ENCODE results near the gene LARP4.
"Not testable (repeated sequence)": the region's sequence is repeated elsewhere in the genome, so short reads cannot be mapped to it uniquely, and the experiment has no call there.

LARP4 gene

DNA sequence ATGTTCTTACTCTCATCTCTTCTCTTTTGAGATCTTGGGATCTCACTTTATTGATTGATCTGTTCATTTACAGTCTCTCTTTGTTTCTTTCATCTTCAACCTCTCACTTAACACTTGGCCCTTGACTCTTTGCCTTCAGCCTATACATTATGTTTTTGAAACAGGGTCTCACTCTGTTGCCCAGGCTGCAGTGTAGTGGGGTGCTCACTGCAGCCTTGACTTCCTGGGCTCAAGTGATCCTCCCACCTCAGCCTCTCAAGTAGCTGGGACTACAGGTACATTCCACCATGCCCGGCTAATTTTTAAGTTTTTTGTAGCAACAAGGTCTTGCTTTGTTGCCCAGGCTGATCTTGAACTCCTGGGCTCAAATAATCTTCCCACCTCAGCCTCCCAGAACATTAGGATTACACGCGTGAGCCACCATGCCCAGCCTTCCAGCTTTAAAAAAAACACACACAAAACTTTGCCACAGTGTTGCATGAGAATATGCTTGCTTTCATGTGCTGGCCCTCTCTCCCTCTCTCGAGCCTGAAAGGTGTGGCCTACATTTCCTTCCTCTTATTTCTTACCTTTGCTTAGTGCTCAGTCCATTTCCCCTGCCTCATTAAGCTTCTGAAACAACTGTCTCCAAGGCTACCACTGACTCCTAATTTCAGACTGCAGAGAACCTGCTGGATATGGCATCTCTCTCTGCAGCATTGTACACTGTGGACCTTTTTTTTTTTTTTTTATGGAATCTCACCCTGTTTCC, 114.0 kb downstream of the LARP4 start:
- Histone ChIP-seq H3K9me3 (ENCODE audit: control insufficient read depth, insufficient read depth, low read length) (no peaks in the 10 kb centered on the region), H3K4me3 (ENCODE audit: low read depth, low read length) (no peak overlapping the region), H3K4me1 (ENCODE audit: control insufficient read depth, insufficient read depth, low read length) (no peaks in the 10 kb centered on the region), H3K27me3 (ENCODE audit: control insufficient read depth, insufficient read depth, low read length) (no peaks in the 10 kb centered on the region), H3K9ac (ENCODE audit: low read depth, low read length) (no peak overlapping the region), H3K36me3 (ENCODE audit: control insufficient read depth, insufficient read depth, low read length) (no peaks in the 10 kb centered on the region), H3K27ac (ENCODE audit: low read depth, low read length) (no peak overlapping the region)

- Histone ChIP-seq H3K4me1 (ENCODE audit: control insufficient read depth, insufficient read depth, low read length) (no peaks in the 10 kb centered on the region), H3K27me3 (ENCODE audit: control insufficient read depth, insufficient read depth, low read length) (no peaks in the 10 kb centered on the region), H3K27ac (ENCODE audit: low read depth, low read length) (no peak overlapping the region), H3K4me3 (ENCODE audit: low read depth, low read length) (no peak overlapping the region), H3K36me3 (ENCODE audit: control insufficient read depth, insufficient read depth, low read length) (no peaks in the 10 kb centered on the region), H3K9me3 (ENCODE audit: control insufficient read depth, insufficient read depth, low read length) (no peaks in the 10 kb centered on the region), H3K9ac (ENCODE audit: low read depth, low read length) (no peak overlapping the region)
Measured at GRCh38 chr12:50515587-50515986, 114.9 kb downstream of the LARP4 start.

- no peaks in the 10 kb centered on the region for H3K4me1 ChIP-seq (ENCODE audit: control insufficient read depth, insufficient read depth, low read length)
- H3K4me3 ChIP-seq (ENCODE audit: low read depth, low read length) = no peak overlapping the region
- H3K9ac ChIP-seq (ENCODE audit: low read depth, low read length) = no peak overlapping the region
- H3K27ac ChIP-seq (ENCODE audit: low read depth, low read length) = no peak overlapping the region
- H3K27me3 ChIP-seq (ENCODE audit: control insufficient read depth, insufficient read depth, low read length) = no peaks in the 10 kb centered on the region
- H3K36me3 ChIP-seq (ENCODE audit: control insufficient read depth, insufficient read depth, low read length) = no peaks in the 10 kb centered on the region
- H3K9me3 ChIP-seq (ENCODE audit: control insufficient read depth, insufficient read depth, low read length) = no peaks in the 10 kb centered on the region
Measured at GRCh38 chr12:50517421-50518048, 116.8 kb downstream of the LARP4 start.

GRCh38 chr12:50518090-50518489, 117.4 kb downstream of the LARP4 start:
- H3K9ac ChIP-seq (ENCODE audit: low read depth, low read length) = no peak overlapping the region
- no peaks in the 10 kb centered on the region for H3K36me3 ChIP-seq (ENCODE audit: control insufficient read depth, insufficient read depth, low read length)
- no peaks in the 10 kb centered on the region for H3K27me3 ChIP-seq (ENCODE audit: control insufficient read depth, insufficient read depth, low read length)
- H3K27ac ChIP-seq (ENCODE audit: low read depth, low read length) = no peak overlapping the region
- H3K9me3 ChIP-seq (ENCODE audit: control insufficient read depth, insufficient read depth, low read length) = no peaks in the 10 kb centered on the region
- no peak overlapping the region for H3K4me3 ChIP-seq (ENCODE audit: low read depth, low read length)
- no peaks in the 10 kb centered on the region for H3K4me1 ChIP-seq (ENCODE audit: control insufficient read depth, insufficient read depth, low read length)

GRCh38 chr12:50519353-50519752, 118.7 kb downstream of the LARP4 start:
- Histone ChIP-seq H3K36me3 (ENCODE audit: control insufficient read depth, insufficient read depth, low read length) (no peaks in the 10 kb centered on the region), H3K4me3 (ENCODE audit: low read depth, low read length) (no peak overlapping the region), H3K9ac (ENCODE audit: low read depth, low read length) (no peak overlapping the region), H3K9me3 (ENCODE audit: control insufficient read depth, insufficient read depth, low read length) (no peaks in the 10 kb centered on the region), H3K4me1 (ENCODE audit: control insufficient read depth, insufficient read depth, low read length) (no peaks in the 10 kb centered on the region), H3K27me3 (ENCODE audit: control insufficient read depth, insufficient read depth, low read length) (no peaks in the 10 kb centered on the region), H3K27ac (ENCODE audit: low read depth, low read length) (no peak overlapping the region)

DNA sequence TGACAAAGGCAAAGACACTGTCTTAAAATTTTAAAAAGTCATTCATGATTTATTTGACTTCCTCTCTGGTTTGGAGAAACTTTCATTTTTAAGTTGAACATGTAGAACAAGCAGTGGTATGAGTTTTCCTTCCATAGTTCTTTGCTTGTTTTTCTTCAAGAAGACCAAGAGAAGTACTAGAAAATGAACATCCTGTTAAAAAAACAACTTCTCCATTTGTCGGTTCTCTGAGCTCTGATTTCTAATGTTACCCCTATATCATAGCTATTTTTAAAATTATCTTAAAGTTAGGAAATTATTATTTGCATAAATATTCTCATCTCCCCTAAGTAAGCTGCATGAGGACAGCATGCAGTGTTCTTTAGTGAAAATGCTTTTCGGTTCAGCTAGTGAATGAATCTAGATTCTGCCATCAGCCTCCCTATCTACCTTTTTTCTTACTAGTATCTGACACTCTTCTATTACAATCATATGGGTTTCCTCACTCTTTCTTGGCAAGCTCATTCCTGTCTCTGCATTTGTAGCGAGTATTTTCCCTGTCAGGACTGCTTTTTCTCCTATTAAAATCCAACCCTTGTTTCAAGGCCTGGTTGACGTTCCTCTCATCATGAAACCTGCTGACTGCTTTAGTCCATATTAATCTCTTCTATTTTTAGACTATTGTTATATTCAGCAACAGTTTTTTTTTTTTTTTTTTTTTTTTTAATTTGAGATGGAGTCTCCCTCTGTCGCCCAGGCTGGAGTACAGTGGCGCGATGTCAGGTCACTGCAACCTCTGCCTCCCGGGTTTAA, 119.9 kb downstream of the LARP4 start:
- no peaks in the 10 kb centered on the region for H3K36me3 ChIP-seq (ENCODE audit: control insufficient read depth, insufficient read depth, low read length)
- no peaks in the 10 kb centered on the region for H3K9me3 ChIP-seq (ENCODE audit: control insufficient read depth, insufficient read depth, low read length)
- H3K4me1 ChIP-seq (ENCODE audit: control insufficient read depth, insufficient read depth, low read length) = no peaks in the 10 kb centered on the region
- H3K27me3 ChIP-seq (ENCODE audit: control insufficient read depth, insufficient read depth, low read length) = no peaks in the 10 kb centered on the region
- H3K27ac ChIP-seq (ENCODE audit: low read depth, low read length) = no peak overlapping the region
- H3K9ac ChIP-seq (ENCODE audit: low read depth, low read length) = no peak overlapping the region
- no peak overlapping the region for H3K4me3 ChIP-seq (ENCODE audit: low read depth, low read length)

DNA sequence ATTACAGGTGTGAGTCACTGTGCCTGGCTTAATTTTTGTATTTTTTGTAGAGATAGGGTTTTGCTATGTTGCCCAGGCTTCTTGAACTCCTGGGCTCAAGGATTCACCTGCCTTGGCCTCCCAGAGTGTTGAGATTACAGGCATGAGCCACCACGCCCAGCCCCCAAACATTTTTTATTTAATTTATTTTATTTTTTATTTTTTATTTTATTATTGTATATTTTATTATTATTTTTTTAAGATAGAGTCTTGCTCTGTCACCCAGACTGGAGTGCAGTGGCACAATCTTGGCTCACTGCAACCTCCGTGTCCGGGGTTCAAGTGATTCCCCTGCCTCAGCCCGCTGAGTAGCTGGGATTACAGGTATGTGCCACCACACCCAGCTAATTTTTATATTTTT, 121.1 kb downstream of the LARP4 start:
- H3K36me3 ChIP-seq (ENCODE audit: control insufficient read depth, insufficient read depth, low read length); H3K9me3 ChIP-seq (ENCODE audit: control insufficient read depth, insufficient read depth, low read length); H3K9ac ChIP-seq (ENCODE audit: low read depth, low read length); H3K27ac ChIP-seq (ENCODE audit: low read depth, low read length); H3K4me1 ChIP-seq (ENCODE audit: control insufficient read depth, insufficient read depth, low read length); H3K4me3 ChIP-seq (ENCODE audit: low read depth, low read length); H3K27me3 ChIP-seq (ENCODE audit: control insufficient read depth, insufficient read depth, low read length): not testable (repeated sequence)

DNA sequence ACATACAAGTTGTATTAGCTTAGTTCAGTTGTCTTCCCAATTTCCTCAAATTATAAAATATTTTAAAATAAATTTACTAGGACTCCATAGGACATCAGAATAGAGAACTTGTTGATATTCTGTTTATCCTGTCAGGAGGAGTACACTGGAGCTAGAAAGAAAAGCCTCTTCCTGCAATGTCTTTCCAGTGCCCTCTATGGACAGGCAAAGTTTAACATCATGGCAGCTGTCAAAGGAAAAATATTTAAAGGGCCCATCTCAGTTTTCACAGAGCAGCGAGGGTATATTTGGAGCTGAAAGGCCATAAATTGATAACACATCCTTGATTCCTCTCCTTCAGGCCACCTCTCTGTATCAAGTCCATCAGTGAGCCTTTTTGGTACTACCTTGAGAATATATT, 123.1 kb downstream of the LARP4 start:
- H3K27ac ChIP-seq (ENCODE audit: low read depth, low read length) = no peak overlapping the region
- no peaks in the 10 kb centered on the region for H3K27me3 ChIP-seq (ENCODE audit: control insufficient read depth, insufficient read depth, low read length)
- H3K4me3 ChIP-seq (ENCODE audit: low read depth, low read length) = no peak overlapping the region
- H3K9me3 ChIP-seq (ENCODE audit: control insufficient read depth, insufficient read depth, low read length) = no peaks in the 10 kb centered on the region
- no peak overlapping the region for H3K9ac ChIP-seq (ENCODE audit: low read depth, low read length)
- H3K36me3 ChIP-seq (ENCODE audit: control insufficient read depth, insufficient read depth, low read length) = no peaks in the 10 kb centered on the region
- H3K4me1 ChIP-seq (ENCODE audit: control insufficient read depth, insufficient read depth, low read length) = peaks cover 6% of the 10 kb centered on the region; the same call in 1 of the 2 replicates

DNA sequence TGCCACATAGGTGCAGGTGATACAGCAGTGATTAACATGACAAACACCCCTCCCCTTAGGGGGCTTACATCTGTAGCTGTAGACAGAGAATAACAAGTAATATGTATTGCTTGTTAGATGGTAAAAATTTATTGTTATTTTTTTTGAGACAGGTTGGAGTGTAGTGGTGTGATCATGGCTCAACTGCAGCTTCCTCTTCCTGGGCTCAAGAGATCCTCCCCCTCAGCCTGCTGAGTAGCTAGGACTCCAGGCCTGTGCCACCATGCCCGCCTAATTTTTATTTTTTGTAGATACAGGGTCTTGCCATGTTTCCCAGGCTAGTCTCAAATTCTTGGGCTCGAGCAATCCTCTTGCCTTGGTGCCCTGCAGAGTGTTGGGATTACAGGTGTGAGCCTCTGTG, 123.9 kb downstream of the LARP4 start:
- H3K9me3 ChIP-seq (ENCODE audit: control insufficient read depth, insufficient read depth, low read length) = no peaks in the 10 kb centered on the region
- H3K4me1 ChIP-seq (ENCODE audit: control insufficient read depth, insufficient read depth, low read length) = peaks cover 6% of the 10 kb centered on the region; the same call in 1 of the 2 replicates
- no peak overlapping the region for H3K27ac ChIP-seq (ENCODE audit: low read depth, low read length)
- H3K27me3 ChIP-seq (ENCODE audit: control insufficient read depth, insufficient read depth, low read length) = no peaks in the 10 kb centered on the region
- H3K9ac ChIP-seq (ENCODE audit: low read depth, low read length) = no peak overlapping the region
- no peak overlapping the region for H3K4me3 ChIP-seq (ENCODE audit: low read depth, low read length)
- H3K36me3 ChIP-seq (ENCODE audit: control insufficient read depth, insufficient read depth, low read length) = no peaks in the 10 kb centered on the region

- Histone ChIP-seq H3K36me3 (ENCODE audit: control insufficient read depth, insufficient read depth, low read length) (no peaks in the 10 kb centered on the region), H3K4me3 (ENCODE audit: low read depth, low read length) (no peak overlapping the region), H3K9me3 (ENCODE audit: control insufficient read depth, insufficient read depth, low read length) (no peaks in the 10 kb centered on the region), H3K27ac (ENCODE audit: low read depth, low read length) (no peak overlapping the region), H3K27me3 (ENCODE audit: control insufficient read depth, insufficient read depth, low read length) (no peaks in the 10 kb centered on the region), H3K4me1 (ENCODE audit: control insufficient read depth, insufficient read depth, low read length) (peaks cover 6% of the 10 kb centered on the region; the same call in 1 of the 2 replicates), H3K9ac (ENCODE audit: low read depth, low read length) (no peak overlapping the region)
Measured at GRCh38 chr12:50525422-50525821, 124.7 kb downstream of the LARP4 start.

DNA sequence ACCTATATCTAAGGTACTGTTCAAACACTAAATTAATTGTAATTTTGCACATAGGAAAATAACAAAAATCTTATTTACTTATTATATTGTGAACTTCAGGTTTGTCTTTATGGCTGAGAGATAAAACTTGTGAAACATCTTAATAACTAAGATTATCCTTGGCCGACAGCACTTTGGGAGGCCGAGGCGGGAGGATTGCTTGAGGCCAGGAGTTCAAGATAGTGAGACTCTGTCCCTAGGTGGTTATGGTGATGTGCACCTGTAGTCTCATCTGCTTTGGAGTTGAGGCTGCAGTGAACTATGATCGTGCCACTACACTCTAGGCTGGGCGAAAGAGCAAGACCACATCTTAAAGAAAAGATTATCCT, 126.7 kb downstream of the LARP4 start:
- H3K27ac ChIP-seq (ENCODE audit: low read depth, low read length) = no peak overlapping the region
- no peaks in the 10 kb centered on the region for H3K27me3 ChIP-seq (ENCODE audit: control insufficient read depth, insufficient read depth, low read length)
- peaks cover 6% of the 10 kb centered on the region; the same call in 1 of the 2 replicates for H3K4me1 ChIP-seq (ENCODE audit: control insufficient read depth, insufficient read depth, low read length)
- H3K36me3 ChIP-seq (ENCODE audit: control insufficient read depth, insufficient read depth, low read length) = no peaks in the 10 kb centered on the region
- H3K4me3 ChIP-seq (ENCODE audit: low read depth, low read length) = no peak overlapping the region
- no peak overlapping the region for H3K9ac ChIP-seq (ENCODE audit: low read depth, low read length)
- H3K9me3 ChIP-seq (ENCODE audit: control insufficient read depth, insufficient read depth, low read length) = no peaks in the 10 kb centered on the region
